Esophagus mucosa (tissue), 1 donor: Measurements from ENCODE around the gene HARS2. TPM values are rescaled to one million over a fixed set of nuclear protein-coding genes. Genes with fewer than 3 reads are reported as not detected.
"Not testable (repeated sequence)": the region's sequence is repeated elsewhere in the genome, so short reads cannot be mapped to it uniquely, and the experiment has no call there.

Experiments
- ATAC-seq: fragments of 200-7000 bp; cut with Tn5 transposase; one replicate; pipeline ENCODE4 v1.9.1; 2020
- total RNA-seq: library from RNA; stranded (reverse); gene quantifications from one replicate; pipeline ENCODE4 v1.2.4, GENCODE V29; 2023
- donor health status: DM: yes; HTN: yes; CAD: no.

The HARS2 gene
- total RNA-seq, 1 donor from 2014 or later: 14.0 TPM

GRCh38 chr5:140700177-140701144, 9.2 kb downstream of the HARS2 start, which contains the start of gene ZMAT2:
Gene ZMAT2, plus strand, starts transcription at chr5:140700447. Its CDS starts 14 bp downstream, at chr5:140700461.
- ATAC-seq: peak; percentile 99

GRCh38 chr5:140707812-140708211, 16.6 kb downstream of the HARS2 start:
- ATAC-seq: no peak

- ATAC-seq: not testable (repeated sequence)
Measured at GRCh38 chr5:140708787-140709186, 17.5 kb downstream of the HARS2 start.

- ATAC-seq: peak; percentile 97
Measured at GRCh38 chr5:140710899-140711552, 19.8 kb downstream of the HARS2 start.

- no peak for ATAC-seq
Measured at GRCh38 chr5:140711794-140712193, 20.5 kb downstream of the HARS2 start.

- ATAC-seq: no peak
Measured at GRCh38 chr5:140713562-140714094, 22.4 kb downstream of the HARS2 start.

- not testable (repeated sequence) for ATAC-seq
Measured at GRCh38 chr5:140716238-140716637, 25.0 kb downstream of the HARS2 start.

- ATAC-seq: no peak
Measured at GRCh38 chr5:140718266-140718592, 27.0 kb downstream of the HARS2 start.

GRCh38 chr5:140720738-140721137, 29.5 kb downstream of the HARS2 start:
- not testable (repeated sequence) for ATAC-seq

GRCh38 chr5:140721395-140721794, 30.1 kb downstream of the HARS2 start:
- not testable (repeated sequence) for ATAC-seq

- ATAC-seq: peak; percentile 98
Measured at GRCh38 chr5:140725799-140726471, 34.7 kb downstream of the HARS2 start.

GRCh38 chr5:140733098-140733497, 41.8 kb downstream of the HARS2 start:
- ATAC-seq: no peak

GRCh38 chr5:140734354-140734753, 43.1 kb downstream of the HARS2 start:
- no peak for ATAC-seq

- no peak for ATAC-seq
Measured at GRCh38 chr5:140737486-140737885, 46.2 kb downstream of the HARS2 start.

GRCh38 chr5:140741967-140742366, 50.7 kb downstream of the HARS2 start:
- no peak for ATAC-seq

Other genes starting within 250 kb of the HARS2 start
- 20.7 TPM for gene EIF4EBP3, start 143.8 kb upstream of the HARS2 start, total RNA-seq
- gene SRA1, start 134.0 kb upstream of the HARS2 start, total RNA-seq: 28.6 TPM
- 5.2 TPM for gene APBB3, start 126.9 kb upstream of the HARS2 start, total RNA-seq
- 52.4 TPM for gene SLC35A4, start 126.6 kb upstream of the HARS2 start, total RNA-seq
- 6.7 TPM for gene CD14, start 58.3 kb upstream of the HARS2 start, total RNA-seq
- gene TMCO6, start 52.0 kb upstream of the HARS2 start, total RNA-seq: 14.0 TPM
- 49.9 TPM for gene NDUFA2, start 43.8 kb upstream of the HARS2 start, total RNA-seq
- gene IK, start 43.6 kb upstream of the HARS2 start, total RNA-seq: 58.5 TPM
- gene WDR55, start 26.6 kb upstream of the HARS2 start, total RNA-seq: 19.7 TPM
- 0.44 TPM for gene DND1, start 17.9 kb upstream of the HARS2 start, total RNA-seq
- 43.0 TPM for gene HARS1, start 85 bp upstream of the HARS2 start, total RNA-seq
- gene ZMAT2, start 9.0 kb downstream of the HARS2 start, total RNA-seq: 39.7 TPM
- gene PCDHA1, start 94.7 kb downstream of the HARS2 start, total RNA-seq: not detected
- gene PCDHA2, start 103.4 kb downstream of the HARS2 start, total RNA-seq: 0.04 TPM
- not detected for gene PCDHA3, start 109.6 kb downstream of the HARS2 start, total RNA-seq
- gene PCDHA4, start 115.6 kb downstream of the HARS2 start, total RNA-seq: 0.20 TPM
- gene PCDHA5, start 130.2 kb downstream of the HARS2 start, total RNA-seq: 0.08 TPM
- not detected for gene PCDHA6, start 136.5 kb downstream of the HARS2 start, total RNA-seq
- 0.08 TPM for gene PCDHA7, start 142.8 kb downstream of the HARS2 start, total RNA-seq
- gene PCDHA8, start 149.7 kb downstream of the HARS2 start, total RNA-seq: 0.08 TPM
- 0.04 TPM for gene PCDHA9, start 156.9 kb downstream of the HARS2 start, total RNA-seq
- gene PCDHA10, start 164.4 kb downstream of the HARS2 start, total RNA-seq: 0.08 TPM
- gene PCDHA11, start 177.5 kb downstream of the HARS2 start, total RNA-seq: not detected
- gene PCDHA12, start 183.9 kb downstream of the HARS2 start, total RNA-seq: not detected
- not detected for gene PCDHA13, start 190.7 kb downstream of the HARS2 start, total RNA-seq
- gene PCDHAC1, start 234.8 kb downstream of the HARS2 start, total RNA-seq: 0.04 TPM